Natural killer cell (primary cell): ENCODE results near the gene TMTC2. TPM values are rescaled to one million over a fixed set of nuclear protein-coding genes. Genes with fewer than 3 reads are reported as not detected.

Experiments
- ATAC-seq, 3 donors: fragments of 150-1000 bp in 2 of 3; fragments of 200-7000 bp in 1 of 3; cut with Tn5 transposase; 1 replicate in 1 of 3; 2 replicates in 2 of 3; pipeline ENCODE4 v1.10.0; 2021; ENCODE audit warnings: mild to moderate bottlenecking in 2 of 3, moderate library complexity in 2 of 3
- DNase-seq, 2 donors: peaks; one replicate each; pipeline versions ENCODE4 v3.0.0 to v3.0.0-alpha.2; 2013 to 2021; ENCODE audit warnings: mixed read lengths in 1 of 2
- H3K27ac ChIP-seq: one replicate; pipeline ENCODE4 v1.5.1; 2013; ENCODE audit warnings: mild to moderate bottlenecking, low read length
- H3K27me3 ChIP-seq: one replicate; pipeline ENCODE4 v1.6.1; 2013; ENCODE audit warnings: low read length; ENCODE audit not compliant: control insufficient read depth, insufficient read depth
- H3K36me3 ChIP-seq: one replicate; pipeline ENCODE4 v1.6.1; 2013; ENCODE audit warnings: low read length; ENCODE audit not compliant: control insufficient read depth, insufficient read depth
- H3K4me1 ChIP-seq: one replicate; pipeline ENCODE4 v1.6.1; 2013; ENCODE audit warnings: low read length; ENCODE audit not compliant: control insufficient read depth, insufficient read depth
- H3K4me3 ChIP-seq: one replicate; pipeline ENCODE4 v1.5.1; 2013; ENCODE audit warnings: low read length
- H3K9me3 ChIP-seq: one replicate; pipeline ENCODE4 v1.6.1; 2013; ENCODE audit warnings: low read length; ENCODE audit not compliant: control insufficient read depth, insufficient read depth
- H3K27ac Mint-ChIP-seq, 2 donors: one replicate each; pipeline ENCODE4 v1.8.0; 2022; ENCODE audit warnings: mild to moderate bottlenecking in 2 of 2, mixed read lengths in 2 of 2, moderate library complexity in 1 of 2
- H3K27me3 Mint-ChIP-seq, 2 donors: one replicate each; pipeline ENCODE4 v1.8.0; 2022; ENCODE audit warnings: low read depth in 2 of 2, mixed read lengths in 2 of 2
- H3K36me3 Mint-ChIP-seq: one replicate; pipeline ENCODE4 v1.8.0; 2022; ENCODE audit warnings: mixed read lengths
- H3K4me1 Mint-ChIP-seq, 2 donors: one replicate each; pipeline ENCODE4 v1.8.0; 2022; ENCODE audit warnings: mixed read lengths in 2 of 2
- H3K4me3 Mint-ChIP-seq: one replicate; pipeline ENCODE4 v1.8.0; 2022; ENCODE audit warnings: mild to moderate bottlenecking, moderate library complexity, mixed read lengths
- H3K9me3 Mint-ChIP-seq, 2 donors: one replicate each; pipeline ENCODE4 v1.8.0; 2022; ENCODE audit warnings: mixed read lengths in 2 of 2
- WGBS: methylation state at CpG from one replicate; pipeline ENCODE4 v1.1.7; 2013; ENCODE audit warnings: missing lambda C conversion rate; ENCODE audit not compliant: insufficient coverage; 5-methylcytosine and 5-hydroxymethylcytosine counted together
- intact Hi-C: fragments of 100-400 bp; cut with micrococcal nuclease; formaldehyde crosslinking; loops from one replicate; pipeline ENCODE4 v1.14.2; 2022
- total RNA-seq, 4 donors: library from RNA; stranded (reverse); fragments of 120-200 nt in 1 of 4; gene quantifications; one replicate each; pipeline versions ENCODE4 v1.2.3 to v1.2.4, GENCODE V29; 2013 to 2022
- TF ChIP-seq, protein P1 (sequence below): fragments of 200-600 bp; IDR thresholded peaks from one replicate; pipeline ENCODE4 v1.8.0; 2022; ENCODE audit warnings: antibody characterized with exemption

The TMTC2 gene
- total RNA-seq, 3 donors from 2014 or later (not counting 1 experiment from before 2014, with no cell fraction given), result 1.4 to 2.3 (median 1.6) TPM

DNA sequence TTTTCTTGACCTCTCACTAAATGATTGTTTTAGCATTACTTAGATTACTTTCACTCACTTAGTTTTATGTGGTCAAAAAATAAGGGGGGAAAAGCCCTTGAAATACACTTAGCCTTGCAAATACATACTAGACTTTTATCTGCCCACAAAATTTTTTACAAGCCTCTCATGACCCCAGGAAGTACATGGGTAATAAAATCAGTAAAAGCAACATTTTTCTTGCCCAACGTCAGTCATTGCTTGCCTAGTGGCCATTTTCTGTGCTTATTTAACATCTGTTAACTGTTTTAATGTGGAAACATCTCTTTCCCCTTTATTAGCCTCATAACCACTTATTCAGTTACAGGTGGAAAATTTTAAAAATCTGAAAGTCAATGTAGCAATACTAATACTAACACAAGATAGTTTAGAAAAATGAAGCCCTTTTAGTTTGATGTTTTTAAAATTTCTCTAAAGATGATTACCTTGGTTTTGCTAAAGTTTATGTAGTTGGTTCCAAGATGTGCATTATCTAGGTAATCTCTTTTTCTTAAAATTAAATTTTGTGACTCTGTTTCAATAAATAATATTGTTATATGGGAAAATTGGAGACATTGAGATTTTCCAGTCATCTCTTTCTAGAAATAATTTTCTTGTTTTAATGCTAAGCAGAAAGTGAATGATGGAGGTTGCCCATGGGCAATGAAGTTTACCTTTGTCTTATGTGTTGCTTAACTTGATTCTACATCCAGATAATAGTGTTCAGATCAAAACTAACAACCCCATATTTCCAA is 175.5 kb downstream of the TMTC2 start:
- H3K4me3 ChIP-seq, result no peak overlapping the region
- H3K4me1 Mint-ChIP-seq, result no peaks in the 10 kb centered on the region
- H3K9me3 Mint-ChIP-seq, result peaks cover 7% of the 10 kb centered on the region in 2 donors
- intact Hi-C loops, result no loop called here
- H3K27ac ChIP-seq, result no peak overlapping the region
- H3K4me1 ChIP-seq, result no peaks in the 10 kb centered on the region
- WGBS, result 33% methylated on average over 1 of the region's 1 CpG
- ATAC-seq (no peak), DNase-seq (no peak)
- no peaks in the 10 kb centered on the region for H3K27me3 Mint-ChIP-seq
- no peaks in the 10 kb centered on the region for H3K9me3 ChIP-seq
- no peaks in the 10 kb centered on the region for H3K27me3 ChIP-seq
- H3K36me3 ChIP-seq, result no peaks in the 10 kb centered on the region
- no peak overlapping the region for H3K4me3 Mint-ChIP-seq
- TF ChIP-seq, protein P1, sequence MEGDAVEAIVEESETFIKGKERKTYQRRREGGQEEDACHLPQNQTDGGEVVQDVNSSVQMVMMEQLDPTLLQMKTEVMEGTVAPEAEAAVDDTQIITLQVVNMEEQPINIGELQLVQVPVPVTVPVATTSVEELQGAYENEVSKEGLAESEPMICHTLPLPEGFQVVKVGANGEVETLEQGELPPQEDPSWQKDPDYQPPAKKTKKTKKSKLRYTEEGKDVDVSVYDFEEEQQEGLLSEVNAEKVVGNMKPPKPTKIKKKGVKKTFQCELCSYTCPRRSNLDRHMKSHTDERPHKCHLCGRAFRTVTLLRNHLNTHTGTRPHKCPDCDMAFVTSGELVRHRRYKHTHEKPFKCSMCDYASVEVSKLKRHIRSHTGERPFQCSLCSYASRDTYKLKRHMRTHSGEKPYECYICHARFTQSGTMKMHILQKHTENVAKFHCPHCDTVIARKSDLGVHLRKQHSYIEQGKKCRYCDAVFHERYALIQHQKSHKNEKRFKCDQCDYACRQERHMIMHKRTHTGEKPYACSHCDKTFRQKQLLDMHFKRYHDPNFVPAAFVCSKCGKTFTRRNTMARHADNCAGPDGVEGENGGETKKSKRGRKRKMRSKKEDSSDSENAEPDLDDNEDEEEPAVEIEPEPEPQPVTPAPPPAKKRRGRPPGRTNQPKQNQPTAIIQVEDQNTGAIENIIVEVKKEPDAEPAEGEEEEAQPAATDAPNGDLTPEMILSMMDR, result no peak
- no peak overlapping the region for H3K27ac Mint-ChIP-seq
- no peaks in the 10 kb centered on the region for H3K36me3 Mint-ChIP-seq

DNA sequence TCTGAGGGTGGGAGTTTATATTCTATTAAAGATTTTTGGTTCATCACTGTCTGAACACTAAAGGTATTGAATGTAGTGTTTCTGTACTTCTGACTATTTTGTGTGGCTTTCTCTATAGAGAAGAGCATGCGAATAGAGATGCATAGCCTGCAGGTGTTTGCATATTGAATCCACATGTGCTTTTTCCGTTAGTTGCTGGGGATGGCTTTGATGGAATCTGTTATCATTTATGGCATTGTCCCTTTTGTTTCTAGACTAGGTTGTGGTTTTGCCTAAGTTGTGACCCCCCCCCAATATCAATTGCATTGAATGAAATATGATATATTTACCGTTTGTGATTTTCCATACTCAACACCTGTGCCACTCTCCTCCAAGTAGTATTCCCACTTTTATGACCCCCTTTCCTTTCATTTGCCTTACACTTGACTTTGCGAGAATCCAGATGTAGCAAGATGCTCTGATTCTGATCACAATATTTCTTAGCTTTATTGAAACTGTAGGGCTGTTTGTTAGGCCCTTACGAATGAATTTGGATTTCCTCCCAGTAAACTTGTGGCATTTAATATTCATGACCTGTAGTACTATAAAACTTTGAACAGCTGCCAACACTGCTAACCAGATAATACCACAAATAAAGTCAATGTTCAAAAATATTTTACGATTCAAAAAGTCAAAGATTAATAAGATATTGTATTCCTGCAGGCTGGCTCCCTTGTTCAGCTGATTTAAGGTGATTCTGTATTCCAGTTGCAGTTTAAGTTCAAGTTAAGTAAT is 176.4 kb downstream of the TMTC2 start:
- intact Hi-C loops, result no loop called here
- Histone ChIP-seq H3K4me1 (no peaks in the 10 kb centered on the region), H3K9me3 (no peaks in the 10 kb centered on the region), H3K4me3 (no peak overlapping the region), H3K27ac (no peak overlapping the region), H3K36me3 (no peaks in the 10 kb centered on the region), H3K27me3 (no peaks in the 10 kb centered on the region)
- no peaks in the 10 kb centered on the region for H3K36me3 Mint-ChIP-seq
- WGBS, result 96% methylated on average over 6 of the region's 6 CpGs
- H3K27me3 Mint-ChIP-seq, result no peaks in the 10 kb centered on the region
- H3K27ac Mint-ChIP-seq, result no peak overlapping the region
- no peaks in the 10 kb centered on the region for H3K4me1 Mint-ChIP-seq
- DNase-seq, result no peak
- H3K9me3 Mint-ChIP-seq, result peaks cover 7% of the 10 kb centered on the region in 2 donors
- no peak for ATAC-seq
- no peak overlapping the region for H3K4me3 Mint-ChIP-seq
- TF ChIP-seq, protein P1, result no peak

DNA sequence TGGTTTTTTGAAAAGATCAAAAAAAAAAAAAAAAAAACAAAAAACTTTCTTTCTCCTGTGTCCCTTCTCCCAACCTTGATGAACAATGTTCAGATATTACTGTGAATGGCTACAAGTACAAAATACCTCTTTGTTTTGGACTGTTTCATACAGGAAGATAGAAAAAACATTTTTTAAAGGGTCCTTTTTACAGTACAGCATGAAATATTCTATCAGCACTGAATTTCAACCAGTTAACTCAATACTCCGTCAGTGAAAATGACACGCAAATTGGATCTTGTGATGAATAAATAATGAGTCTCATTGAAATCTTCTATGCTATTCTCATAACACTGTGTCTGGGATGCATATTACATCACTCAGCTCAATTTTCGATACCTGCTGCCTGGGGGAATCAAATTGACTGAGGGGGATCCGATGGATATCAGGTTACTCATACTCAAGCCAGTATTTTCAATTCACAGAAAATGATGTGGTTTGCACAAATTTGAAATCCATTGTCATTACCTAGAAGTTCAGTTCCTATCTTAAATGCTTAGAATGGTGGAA is 179.6 kb downstream of the TMTC2 start:
- Mint-ChIP-seq H3K4me1 (no peaks in the 10 kb centered on the region), H3K4me3 (no peak overlapping the region), H3K27me3 (no peaks in the 10 kb centered on the region), H3K9me3 (peaks cover 5 to 7% of the 10 kb centered on the region in 2 donors), H3K27ac (no peak overlapping the region), H3K36me3 (no peaks in the 10 kb centered on the region)
- ATAC-seq (no peak), DNase-seq (no peak)
- Histone ChIP-seq H3K36me3 (no peaks in the 10 kb centered on the region), H3K27me3 (no peaks in the 10 kb centered on the region), H3K27ac (no peak overlapping the region), H3K9me3 (no peaks in the 10 kb centered on the region), H3K4me1 (no peaks in the 10 kb centered on the region), H3K4me3 (no peak overlapping the region)
- TF ChIP-seq, protein P1, result no peak
- 89% methylated on average over 2 of the region's 4 CpGs for WGBS
- intact Hi-C loops, result no loop called here
